Measurements from ENCODE around the gene TRIM42.

Gene TRIM42

DNA sequence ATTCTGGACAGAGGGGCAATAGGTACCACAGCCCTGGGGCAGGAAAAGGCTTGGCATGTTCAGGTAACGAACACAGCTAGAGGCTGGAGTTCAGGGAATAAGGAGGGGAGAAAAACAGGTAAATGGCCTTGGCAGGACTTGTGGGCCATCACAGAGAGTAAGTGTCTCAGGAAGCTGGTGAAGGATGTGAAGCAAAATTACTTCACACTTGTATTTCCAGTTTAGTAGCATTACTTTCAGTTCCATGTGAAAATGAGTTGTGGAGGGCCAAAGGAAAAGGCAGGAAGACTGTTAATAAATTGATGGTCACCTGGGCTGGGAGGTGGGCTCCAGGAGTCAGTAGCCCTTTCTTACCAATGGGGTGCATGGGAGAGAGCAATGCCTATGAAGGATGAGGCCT lies 25.6 kb downstream of the TRIM42 start (continued):
- TF ChIP-seq SCRT1 (tag by site-specific recombination; IDR thresholded peaks at IDR 0.05; ENCODE audit: borderline replicate concordance) = no peak
- TF ChIP-seq ZNF514 (tag by site-specific recombination; IDR thresholded peaks at IDR 0.05) = no peak
- TF ChIP-seq, protein P1, sequence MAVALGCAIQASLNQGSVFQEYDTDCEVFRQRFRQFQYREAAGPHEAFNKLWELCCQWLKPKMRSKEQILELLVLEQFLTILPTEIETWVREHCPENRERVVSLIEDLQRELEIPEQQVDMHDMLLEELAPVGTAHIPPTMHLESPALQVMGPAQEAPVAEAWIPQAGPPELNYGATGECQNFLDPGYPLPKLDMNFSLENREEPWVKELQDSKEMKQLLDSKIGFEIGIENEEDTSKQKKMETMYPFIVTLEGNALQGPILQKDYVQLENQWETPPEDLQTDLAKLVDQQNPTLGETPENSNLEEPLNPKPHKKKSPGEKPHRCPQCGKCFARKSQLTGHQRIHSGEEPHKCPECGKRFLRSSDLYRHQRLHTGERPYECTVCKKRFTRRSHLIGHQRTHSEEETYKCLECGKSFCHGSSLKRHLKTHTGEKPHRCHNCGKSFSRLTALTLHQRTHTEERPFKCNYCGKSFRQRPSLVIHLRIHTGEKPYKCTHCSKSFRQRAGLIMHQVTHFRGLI (tag by site-specific recombination; IDR thresholded peaks at IDR 0.05) = no peak
- TF ChIP-seq ZFP3 (tag by site-specific recombination; IDR thresholded peaks at IDR 0.05; ENCODE audit: low read depth) = no peak
- no peak for TF ChIP-seq GLI4 (tag by site-specific recombination; IDR thresholded peaks at IDR 0.05)

DNA sequence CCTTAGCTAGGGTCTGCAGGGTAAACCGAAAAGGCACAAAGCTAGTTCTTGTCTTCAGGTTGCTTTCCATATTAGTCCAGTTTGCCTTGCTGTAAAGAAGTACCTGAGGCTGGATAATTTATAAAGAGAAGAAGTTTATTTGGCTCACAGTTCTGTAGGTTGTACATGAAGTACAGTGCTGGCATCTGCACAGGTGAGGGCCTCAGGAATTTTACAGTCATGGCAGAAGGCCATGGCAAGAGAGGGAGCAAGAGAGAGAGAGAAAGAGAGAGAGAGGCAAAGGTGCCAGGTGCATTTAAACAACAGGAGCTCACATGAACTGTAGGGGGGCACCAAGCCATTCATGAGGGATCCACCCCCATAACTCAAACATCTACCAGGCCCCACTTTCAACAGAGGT lies 26.9 kb downstream of the TRIM42 start:
- Histone ChIP-seq H3K27ac (ENCODE audit: extremely low read depth, low read depth, low read length) (no peak overlapping the region), H3K9me3 (ENCODE audit: control insufficient read depth, insufficient read depth, low read depth, low read length) (no peaks in the 10 kb centered on the region), H3K36me3 (ENCODE audit: control insufficient read depth in 2 of 2, insufficient read depth in 1 of 2, low read length in 2 of 2) (no peaks in the 10 kb centered on the region), H3K4me3 (ENCODE audit: low read depth, low read length) (no peak overlapping the region), H3K4me1 (ENCODE audit: control insufficient read depth, insufficient read depth, low read length) (no peaks in the 10 kb centered on the region)
- CTCF ChIA-PET = no interaction called here
- TF ChIP-seq, protein P2, sequence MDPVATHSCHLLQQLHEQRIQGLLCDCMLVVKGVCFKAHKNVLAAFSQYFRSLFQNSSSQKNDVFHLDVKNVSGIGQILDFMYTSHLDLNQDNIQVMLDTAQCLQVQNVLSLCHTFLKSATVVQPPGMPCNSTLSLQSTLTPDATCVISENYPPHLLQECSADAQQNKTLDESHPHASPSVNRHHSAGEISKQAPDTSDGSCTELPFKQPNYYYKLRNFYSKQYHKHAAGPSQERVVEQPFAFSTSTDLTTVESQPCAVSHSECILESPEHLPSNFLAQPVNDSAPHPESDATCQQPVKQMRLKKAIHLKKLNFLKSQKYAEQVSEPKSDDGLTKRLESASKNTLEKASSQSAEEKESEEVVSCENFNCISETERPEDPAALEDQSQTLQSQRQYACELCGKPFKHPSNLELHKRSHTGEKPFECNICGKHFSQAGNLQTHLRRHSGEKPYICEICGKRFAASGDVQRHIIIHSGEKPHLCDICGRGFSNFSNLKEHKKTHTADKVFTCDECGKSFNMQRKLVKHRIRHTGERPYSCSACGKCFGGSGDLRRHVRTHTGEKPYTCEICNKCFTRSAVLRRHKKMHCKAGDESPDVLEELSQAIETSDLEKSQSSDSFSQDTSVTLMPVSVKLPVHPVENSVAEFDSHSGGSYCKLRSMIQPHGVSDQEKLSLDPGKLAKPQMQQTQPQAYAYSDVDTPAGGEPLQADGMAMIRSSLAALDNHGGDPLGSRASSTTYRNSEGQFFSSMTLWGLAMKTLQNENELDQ (tag by site-specific recombination; IDR thresholded peaks at IDR 0.05; ENCODE audit: low read depth) = no peak
- TF ChIP-seq OVOL3 (tag by site-specific recombination; IDR thresholded peaks at IDR 0.05) = no peak
- TF ChIP-seq ZNF324 (tag by site-specific recombination; IDR thresholded peaks at IDR 0.05) = no peak
- no peak for TF ChIP-seq ZNF596 (tag by site-specific recombination; IDR thresholded peaks at IDR 0.05)
- TF ChIP-seq ZNF48 (tag by site-specific recombination; IDR thresholded peaks at IDR 0.05) = no peak
- TF ChIP-seq, protein P3, sequence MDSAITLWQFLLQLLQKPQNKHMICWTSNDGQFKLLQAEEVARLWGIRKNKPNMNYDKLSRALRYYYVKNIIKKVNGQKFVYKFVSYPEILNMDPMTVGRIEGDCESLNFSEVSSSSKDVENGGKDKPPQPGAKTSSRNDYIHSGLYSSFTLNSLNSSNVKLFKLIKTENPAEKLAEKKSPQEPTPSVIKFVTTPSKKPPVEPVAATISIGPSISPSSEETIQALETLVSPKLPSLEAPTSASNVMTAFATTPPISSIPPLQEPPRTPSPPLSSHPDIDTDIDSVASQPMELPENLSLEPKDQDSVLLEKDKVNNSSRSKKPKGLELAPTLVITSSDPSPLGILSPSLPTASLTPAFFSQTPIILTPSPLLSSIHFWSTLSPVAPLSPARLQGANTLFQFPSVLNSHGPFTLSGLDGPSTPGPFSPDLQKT (IDR thresholded peaks at IDR 0.05; ENCODE audit: borderline replicate concordance, low read depth, low read length) = no peak
- no peak for TF ChIP-seq ZNF138 (tag by site-specific recombination; IDR thresholded peaks at IDR 0.05; ENCODE audit: borderline replicate concordance)
- POLR2A ChIA-PET = no interaction called here

DNA sequence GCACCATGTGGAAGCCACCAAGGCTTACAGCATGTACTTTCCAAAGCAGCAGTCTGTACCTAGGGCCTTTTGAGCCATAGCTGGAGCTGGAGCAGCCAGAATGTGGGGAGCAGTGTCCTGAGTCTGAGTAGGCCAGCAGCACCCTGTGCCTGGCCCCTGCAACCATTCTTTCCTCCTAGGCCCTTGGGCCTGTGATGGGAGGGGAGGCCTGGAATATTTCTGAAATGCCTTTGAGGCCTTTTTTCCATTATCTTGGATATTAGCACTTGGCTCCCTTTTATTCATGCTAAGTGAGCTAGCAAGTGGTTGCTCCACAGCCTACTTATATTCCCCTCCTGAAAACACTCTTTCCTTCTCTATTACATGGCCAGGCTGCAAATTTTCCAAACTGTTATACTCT lies 28.1 kb downstream of the TRIM42 start:
- CTCF ChIA-PET = no interaction called here

DNA sequence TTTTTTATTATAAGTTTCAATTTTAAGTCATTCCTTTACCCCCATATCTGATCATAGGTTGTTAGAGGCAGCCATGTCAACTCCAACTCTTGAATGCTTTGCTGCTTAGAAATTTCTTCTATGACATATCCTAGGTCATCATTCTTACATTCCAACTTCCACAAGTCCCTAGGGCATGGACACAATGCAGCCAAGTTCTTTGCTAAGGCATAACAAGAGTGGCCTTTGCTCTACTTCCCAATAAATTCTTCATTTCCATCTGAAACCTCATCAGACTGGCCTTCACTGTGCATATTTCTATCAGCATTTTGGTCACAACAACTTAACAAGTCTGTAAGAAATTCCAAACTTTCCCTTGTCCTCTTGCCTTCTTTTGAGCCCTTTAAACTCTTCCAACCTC lies 28.5 kb downstream of the TRIM42 start:
- no peaks in the 10 kb centered on the region for H3K9me3 ChIP-seq (ENCODE audit: control insufficient read depth, insufficient read depth, low read depth, low read length)
- ChIA-PET POLR2A (no interaction called here), CTCF (no interaction called here)
- H3K4me3 ChIP-seq (ENCODE audit: low read depth, low read length) = no peak overlapping the region
- TF ChIP-seq, protein P4, sequence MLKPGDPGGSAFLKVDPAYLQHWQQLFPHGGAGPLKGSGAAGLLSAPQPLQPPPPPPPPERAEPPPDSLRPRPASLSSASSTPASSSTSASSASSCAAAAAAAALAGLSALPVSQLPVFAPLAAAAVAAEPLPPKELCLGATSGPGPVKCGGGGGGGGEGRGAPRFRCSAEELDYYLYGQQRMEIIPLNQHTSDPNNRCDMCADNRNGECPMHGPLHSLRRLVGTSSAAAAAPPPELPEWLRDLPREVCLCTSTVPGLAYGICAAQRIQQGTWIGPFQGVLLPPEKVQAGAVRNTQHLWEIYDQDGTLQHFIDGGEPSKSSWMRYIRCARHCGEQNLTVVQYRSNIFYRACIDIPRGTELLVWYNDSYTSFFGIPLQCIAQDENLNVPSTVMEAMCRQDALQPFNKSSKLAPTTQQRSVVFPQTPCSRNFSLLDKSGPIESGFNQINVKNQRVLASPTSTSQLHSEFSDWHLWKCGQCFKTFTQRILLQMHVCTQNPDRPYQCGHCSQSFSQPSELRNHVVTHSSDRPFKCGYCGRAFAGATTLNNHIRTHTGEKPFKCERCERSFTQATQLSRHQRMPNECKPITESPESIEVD (tag by site-specific recombination; IDR thresholded peaks at IDR 0.05) = no peak
- TF ChIP-seq ZNF112 (tag by site-specific recombination; IDR thresholded peaks at IDR 0.05) = no peak
- TF ChIP-seq ZNF10 (tag by site-specific recombination; IDR thresholded peaks at IDR 0.05) = no peak
- no peak for TF ChIP-seq ZBTB7A (tag by site-specific recombination; IDR thresholded peaks at IDR 0.05; ENCODE audit: low read depth)
- no peak for TF ChIP-seq ZNF404 (tag by site-specific recombination; IDR thresholded peaks at IDR 0.05)
- no peak for TF ChIP-seq ZBTB1 (tag by site-specific recombination; IDR thresholded peaks at IDR 0.05)
- TF ChIP-seq TRIM28 (IDR thresholded peaks at IDR 0.05; ENCODE audit: borderline replicate concordance, low read length) = no peak
- TF ChIP-seq ZNF623 (tag by site-specific recombination; IDR thresholded peaks at IDR 0.05) = no peak
- no peak for TF ChIP-seq ZNF146 (tag by site-specific recombination; IDR thresholded peaks at IDR 0.05)
- TF ChIP-seq, protein P5, sequence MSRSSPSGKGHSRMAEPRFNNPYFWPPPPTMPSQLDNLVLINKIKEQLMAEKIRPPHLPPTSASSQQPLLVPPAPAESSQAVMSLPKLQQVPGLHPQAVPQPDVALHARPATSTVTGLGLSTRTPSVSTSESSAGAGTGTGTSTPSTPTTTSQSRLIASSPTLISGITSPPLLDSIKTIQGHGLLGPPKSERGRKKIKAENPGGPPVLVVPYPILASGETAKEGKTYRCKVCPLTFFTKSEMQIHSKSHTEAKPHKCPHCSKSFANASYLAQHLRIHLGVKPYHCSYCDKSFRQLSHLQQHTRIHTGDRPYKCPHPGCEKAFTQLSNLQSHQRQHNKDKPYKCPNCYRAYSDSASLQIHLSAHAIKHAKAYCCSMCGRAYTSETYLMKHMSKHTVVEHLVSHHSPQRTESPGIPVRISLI (tag by site-specific recombination; IDR thresholded peaks at IDR 0.05) = no peak
- no peak for TF ChIP-seq ZNF311 (tag by site-specific recombination; IDR thresholded peaks at IDR 0.05; ENCODE audit: borderline replicate concordance)
- H3K27ac ChIP-seq (ENCODE audit: extremely low read depth, low read depth, low read length) = no peak overlapping the region
- H3K36me3 ChIP-seq (ENCODE audit: control insufficient read depth in 2 of 2, insufficient read depth in 1 of 2, low read length in 2 of 2) = no peaks in the 10 kb centered on the region
- no peaks in the 10 kb centered on the region for H3K4me1 ChIP-seq (ENCODE audit: control insufficient read depth, insufficient read depth, low read length)

More for the DNA sequence above, 28.1 kb downstream of the TRIM42 start:
- POLR2A ChIA-PET = no interaction called here
- Histone ChIP-seq H3K4me3 (ENCODE audit: low read depth, low read length) (no peak overlapping the region), H3K4me1 (ENCODE audit: control insufficient read depth, insufficient read depth, low read length) (no peaks in the 10 kb centered on the region), H3K36me3 (ENCODE audit: control insufficient read depth in 2 of 2, insufficient read depth in 1 of 2, low read length in 2 of 2) (no peaks in the 10 kb centered on the region), H3K9me3 (ENCODE audit: control insufficient read depth, insufficient read depth, low read depth, low read length) (no peaks in the 10 kb centered on the region), H3K27ac (ENCODE audit: extremely low read depth, low read depth, low read length) (no peak overlapping the region)
- no peak for TF ChIP-seq ZNF423 (tag by site-specific recombination; IDR thresholded peaks at IDR 0.05)
- TF ChIP-seq ZNF585B (tag by site-specific recombination; IDR thresholded peaks at IDR 0.05) = peak; percentile 81
